ENCODE results near the gene RASSF6.

- TF ChIP-seq SMC3 (conservative IDR thresholded peaks at IDR 0.05; ENCODE audit: poor library complexity) (no peak), EZH2 (IDR thresholded peaks at IDR 0.05; ENCODE audit: borderline replicate concordance, insufficient read depth, low read length, poor library complexity, severe bottlenecking) (no peak), CTCF (IDR thresholded peaks at IDR 0.05; ENCODE audit: poor library complexity, severe bottlenecking) (no peak), EP300 (conservative IDR thresholded peaks at IDR 0.05; ENCODE audit: poor library complexity, severe bottlenecking) (no peak), RAD21 (conservative IDR thresholded peaks at IDR 0.05) (no peak), POLR2AphosphoS5 (IDR thresholded peaks at IDR 0.05) (no peak), REST (IDR thresholded peaks at IDR 0.05; ENCODE audit: borderline replicate concordance) (no peak), TAF1 (IDR thresholded peaks at IDR 0.05; ENCODE audit: low read depth) (no peak)
Measured at GRCh38 chr4:73575660-73576059, 44.6 kb downstream of the RASSF6 start.
